CD14-positive monocyte (primary cell): ENCODE data around the gene RWDD2A. TPM values are rescaled to one million over a fixed set of nuclear protein-coding genes. Genes with fewer than 3 reads are reported as not detected.
A peak's percentile ranks its signal among the peaks of the same experiment; 100 is the strongest.

Experiments
- DNase-seq, 3 donors: peaks; one replicate each; pipeline ENCODE4 v3.0.0-alpha.2; 2011 to 2022
- H2AFZ ChIP-seq: 2 replicates; pipeline ENCODE4 v1.6.0; 2012; ENCODE audit warnings: mild to moderate bottlenecking, low read depth, low read length, inconsistent platforms; ENCODE audit not compliant: insufficient read depth, poor library complexity, severe bottlenecking
- H3K27ac ChIP-seq, 2 donors: 1 replicate in 1 of 2; 2 replicates in 1 of 2; pipeline ENCODE4 v1.5.1; 2012 to 2013; ENCODE audit warnings: low read length in 2 of 2, control low read depth in 1 of 2, inconsistent platforms in 1 of 2, low read depth in 1 of 2, mild to moderate bottlenecking in 1 of 2
- H3K27me3 ChIP-seq, 2 donors: one replicate each; pipeline versions ENCODE4 v1.6.0 to v1.6.1; 2011 to 2013; ENCODE audit warnings: low read length in 2 of 2; ENCODE audit not compliant: control insufficient read depth in 2 of 2, insufficient read depth in 2 of 2
- H3K36me3 ChIP-seq, 2 donors: replicated peaks in 1 of 2; 1 replicate in 1 of 2; 2 replicates in 1 of 2; pipeline versions ENCODE4 v1.5.1 to v1.6.1; 2012 to 2013; ENCODE audit warnings: low read length in 2 of 2, control low read depth in 1 of 2, inconsistent platforms in 1 of 2, mild to moderate bottlenecking in 1 of 2; ENCODE audit not compliant: insufficient read depth in 2 of 2, control insufficient read depth in 1 of 2
- H3K4me1 ChIP-seq, 2 donors: 1 replicate in 1 of 2; 2 replicates in 1 of 2; pipeline versions ENCODE4 v1.5.1 to v1.6.1; 2012 to 2013; ENCODE audit warnings: low read length in 2 of 2, control low read depth in 1 of 2, inconsistent platforms in 1 of 2, mild to moderate bottlenecking in 1 of 2, moderate library complexity in 1 of 2; ENCODE audit not compliant: insufficient read depth in 2 of 2, control insufficient read depth in 1 of 2
- H3K4me2 ChIP-seq: replicated peaks from 2 replicates; pipeline ENCODE3; 2012; ENCODE audit warnings: low read length, moderate library complexity, mild to moderate bottlenecking; ENCODE audit not compliant: poor library complexity, severe bottlenecking; ENCODE audit errors: extremely low read depth
- H3K4me3 ChIP-seq, 3 experiments: fragments of 200-600 bp in 1 of 3; sonication (generic) in 1 of 3; replicated peaks in 1 of 3; 1 replicate in 2 of 3; 2 replicates in 1 of 3; pipeline ENCODE4 v1.5.1; 2011 to 2013; ENCODE audit warnings: low read length in 3 of 3, mild to moderate bottlenecking in 3 of 3, control low read depth in 2 of 3, low read depth in 2 of 3, inconsistent platforms in 1 of 3, moderate library complexity in 1 of 3
- H3K79me2 ChIP-seq: 2 replicates; pipeline ENCODE4 v1.6.0; 2012; ENCODE audit warnings: mild to moderate bottlenecking, control low read depth, inconsistent platforms, low read length, moderate library complexity; ENCODE audit not compliant: insufficient read depth
- H3K9ac ChIP-seq: 2 replicates; pipeline ENCODE4 v1.6.0; 2017; ENCODE audit warnings: low read length, mild to moderate bottlenecking; ENCODE audit not compliant: insufficient read depth, poor library complexity, severe bottlenecking
- H3K9me3 ChIP-seq, 2 donors: replicated peaks in 1 of 2; 1 replicate in 1 of 2; 2 replicates in 1 of 2; pipeline versions ENCODE4 v1.5.1 to v1.6.1; 2012 to 2013; ENCODE audit warnings: low read length in 2 of 2, control low read depth in 1 of 2; ENCODE audit not compliant: control insufficient read depth in 1 of 2, insufficient read depth in 1 of 2
- H4K20me1 ChIP-seq: 2 replicates; pipeline ENCODE4 v1.6.0; 2012; ENCODE audit warnings: mild to moderate bottlenecking, low read length, control low read depth, moderate library complexity; ENCODE audit not compliant: insufficient read depth
- H3K27ac Mint-ChIP-seq, 7 donors: one replicate each; pipeline ENCODE4 v1.8.0; 2020; ENCODE audit warnings: mild to moderate bottlenecking in 7 of 7, mixed read lengths in 7 of 7, moderate library complexity in 6 of 7, inconsistent platforms in 2 of 7
- H3K27me3 Mint-ChIP-seq, 3 donors: one replicate each; pipeline ENCODE4 v1.8.0; 2021 to 2022; ENCODE audit warnings: low read depth in 3 of 3, mild to moderate bottlenecking in 3 of 3, mixed read lengths in 3 of 3, moderate library complexity in 3 of 3, inconsistent platforms in 1 of 3
- H3K36me3 Mint-ChIP-seq, 2 donors: one replicate each; pipeline ENCODE4 v1.8.0; 2020; ENCODE audit warnings: mixed read lengths in 2 of 2, inconsistent platforms in 1 of 2, mild to moderate bottlenecking in 1 of 2
- H3K4me1 Mint-ChIP-seq: one replicate; pipeline ENCODE4 v1.8.0; 2020; ENCODE audit warnings: mild to moderate bottlenecking, mixed read lengths
- H3K4me3 Mint-ChIP-seq, 2 donors: one replicate each; pipeline ENCODE4 v1.8.0; 2020; ENCODE audit warnings: mild to moderate bottlenecking in 2 of 2, mixed read lengths in 2 of 2, moderate library complexity in 1 of 2
- H3K9me3 Mint-ChIP-seq, 7 donors: one replicate each; pipeline ENCODE4 v1.8.0; 2020 to 2022; ENCODE audit warnings: mixed read lengths in 7 of 7, mild to moderate bottlenecking in 6 of 7, moderate library complexity in 6 of 7, inconsistent platforms in 2 of 7
- CTCF ChIP-seq: fragments of 200-600 bp; IDR thresholded peaks from one replicate; pipeline ENCODE4 v1.8.0; 2022; ENCODE audit warnings: antibody characterized with exemption, mild to moderate bottlenecking
- WGBS: methylation state at CpG from one replicate; pipeline ENCODE4 v1.1.5; 2013; ENCODE audit warnings: missing lambda C conversion rate; ENCODE audit not compliant: insufficient coverage; 5-methylcytosine and 5-hydroxymethylcytosine counted together
- intact Hi-C, 2 donors: fragments of 100-400 bp; cut with micrococcal nuclease; formaldehyde crosslinking; loops; one replicate each; pipeline versions ENCODE4 v1.15.0 to v1.15.1; 2023
- polyA plus RNA-seq, 3 donors: library from polyadenylated mRNA; depleted of rRNA in 1 of 3; unstranded in 2 of 3; stranded (reverse) in 1 of 3; fragments of 300-500 nt in 2 of 3; fragments of >200 nt in 1 of 3; fragmentation: Illumina TruSeq in 2 of 3; gene quantifications; 1 replicate in 2 of 3; 2 replicates in 1 of 3; pipeline ENCODE4 v1.2.3, GENCODE V29; 2012 to 2021

Gene RWDD2A
- polyA plus RNA-seq, 3 donors: 0.77 to 1.2 (median 1.1) TPM

- no peak overlapping the region for H3K4me2 ChIP-seq
- peak overlapping the region in 1 of 7 donors; percentile 18 for H3K27ac Mint-ChIP-seq
- H3K36me3 ChIP-seq: peaks cover 76 to 95% of the 10 kb centered on the region in 2 donors
- no peaks in the 10 kb centered on the region for H3K4me1 ChIP-seq
- H2AFZ ChIP-seq: no peak overlapping the region
- 100% methylated on average over 1 of the region's 1 CpG for WGBS
- H3K9ac ChIP-seq: no peak overlapping the region
- no peak overlapping the region for H3K4me3 Mint-ChIP-seq
- H3K4me1 Mint-ChIP-seq: no peaks in the 10 kb centered on the region
- H3K4me3 ChIP-seq: no peak overlapping the region
- no peaks in the 10 kb centered on the region for H3K9me3 ChIP-seq
- H3K27me3 Mint-ChIP-seq: peaks cover 0 to 3% (median 0%) of the 10 kb centered on the region in 3 donors
- TF ChIP-seq CTCF: no peak
- H3K27ac ChIP-seq: no peak overlapping the region
- DNase-seq: no peak
- no peaks in the 10 kb centered on the region for H3K27me3 ChIP-seq
- no peaks in the 10 kb centered on the region for H3K9me3 Mint-ChIP-seq
- no peaks in the 10 kb centered on the region for H4K20me1 ChIP-seq
- intact Hi-C loops: no loop called here
- peaks cover 62 to 74% of the 10 kb centered on the region in 2 donors for H3K36me3 Mint-ChIP-seq
- H3K79me2 ChIP-seq: no peaks in the 10 kb centered on the region
Measured at GRCh38 chr6:83160167-83160566, 33.0 kb upstream of the RWDD2A start.

GRCh38 chr6:83167726-83168278 is 25.4 kb upstream of the RWDD2A start:
- no peaks in the 10 kb centered on the region for H3K4me1 ChIP-seq
- no peaks in the 10 kb centered on the region for H3K79me2 ChIP-seq
- H3K27ac ChIP-seq: no peak overlapping the region
- TF ChIP-seq CTCF: no peak
- no peaks in the 10 kb centered on the region for H3K9me3 ChIP-seq
- H3K4me3 ChIP-seq: no peak overlapping the region
- Mint-ChIP-seq H3K36me3 (peaks cover 86 to 91% of the 10 kb centered on the region in 2 donors), H3K4me1 (no peaks in the 10 kb centered on the region), H3K9me3 (no peaks in the 10 kb centered on the region), H3K27ac (no peak overlapping the region), H3K4me3 (no peak overlapping the region), H3K27me3 (no peaks in the 10 kb centered on the region)
- intact Hi-C loops: no loop called here
- WGBS: 96% methylated on average over 4 of the region's 5 CpGs
- no peaks in the 10 kb centered on the region for H3K27me3 ChIP-seq
- H3K9ac ChIP-seq: no peak overlapping the region
- peaks cover 83 to 99% of the 10 kb centered on the region in 2 donors for H3K36me3 ChIP-seq
- H3K4me2 ChIP-seq: no peak overlapping the region
- no peak overlapping the region for H2AFZ ChIP-seq
- no peaks in the 10 kb centered on the region for H4K20me1 ChIP-seq
- DNase-seq: no peak
